Amygdala (tissue), 56 donors: ENCODE results near the gene ANO10.

Experiments used
- DNase-seq, 56 donors: peaks; one replicate each; lab custom pipeline; 2025; lab: John Stamatoyannopoulos, UW

Gene ANO10

GRCh38 chr3:43334976-43335375, 286.8 kb downstream of the ANO10 start:
- no peak for DNase-seq

GRCh38 chr3:43331381-43331780, 290.4 kb downstream of the ANO10 start:
- DNase-seq = no peak

DNA sequence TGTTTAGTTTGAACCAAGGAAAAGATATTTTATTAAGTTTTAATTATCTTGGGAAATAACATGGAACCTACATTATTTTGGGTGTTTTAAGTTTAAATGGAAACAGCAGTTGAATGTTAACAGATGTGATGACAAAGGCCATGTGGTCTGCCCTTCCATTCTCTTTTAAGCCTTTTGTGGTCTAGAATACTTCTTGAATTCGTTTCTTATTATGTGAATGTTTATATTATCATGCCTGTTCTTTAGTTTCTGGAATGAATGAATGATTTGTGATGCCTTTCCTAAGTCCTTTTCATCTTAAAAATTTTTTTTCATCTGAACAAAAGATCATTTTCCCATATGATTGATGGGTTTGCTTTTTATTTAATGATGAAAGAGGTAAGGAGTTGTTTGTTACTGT, 290.8 kb downstream of the ANO10 start:
- DNase-seq = no peak

DNA sequence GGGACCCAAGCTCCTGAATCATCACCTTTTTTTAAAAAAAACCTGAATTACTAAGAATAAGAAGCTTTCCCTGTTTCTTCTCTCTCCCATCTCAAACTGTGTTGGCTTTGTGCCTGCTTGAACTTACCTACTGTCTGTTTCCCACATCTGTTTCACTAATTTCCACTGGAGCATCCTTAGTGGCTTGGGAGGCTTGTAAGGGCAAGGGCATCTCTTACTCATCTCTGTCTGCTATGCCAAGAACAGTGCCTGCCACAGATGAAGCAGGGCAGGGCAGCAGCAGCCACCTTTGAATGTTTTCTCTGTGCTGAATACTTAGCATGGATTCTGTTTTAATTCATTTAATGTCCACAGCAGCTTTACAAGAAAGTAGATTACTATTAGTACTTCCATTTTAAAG, 293.2 kb downstream of the ANO10 start:
- no peak for DNase-seq

DNA sequence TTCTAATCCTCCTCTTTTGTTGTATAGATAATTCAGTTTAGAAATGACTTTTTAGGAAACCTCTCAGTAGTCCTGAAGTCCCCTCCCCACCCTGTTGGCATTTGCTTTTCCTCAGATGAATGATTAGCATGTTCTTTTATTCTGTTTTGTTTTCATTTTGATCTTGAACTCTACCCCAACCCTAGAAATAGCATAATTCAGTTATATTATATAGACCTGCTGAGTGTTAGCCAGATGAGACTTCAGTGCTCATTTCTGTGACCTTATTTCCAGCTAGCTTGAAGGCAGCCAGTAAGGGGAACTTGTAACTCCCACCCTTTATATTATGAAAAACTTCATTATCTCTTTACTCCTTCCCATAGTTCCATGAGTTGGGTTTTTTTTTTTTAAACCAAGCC, 294.2 kb downstream of the ANO10 start:
- DNase-seq = no peak

- DNase-seq = no peak
Measured at GRCh38 chr3:43326891-43327581, 294.8 kb downstream of the ANO10 start.

GRCh38 chr3:43323541-43323940, 298.3 kb downstream of the ANO10 start:
- no peak for DNase-seq

GRCh38 chr3:43320288-43320687, 301.5 kb downstream of the ANO10 start:
- DNase-seq = no peak

DNA sequence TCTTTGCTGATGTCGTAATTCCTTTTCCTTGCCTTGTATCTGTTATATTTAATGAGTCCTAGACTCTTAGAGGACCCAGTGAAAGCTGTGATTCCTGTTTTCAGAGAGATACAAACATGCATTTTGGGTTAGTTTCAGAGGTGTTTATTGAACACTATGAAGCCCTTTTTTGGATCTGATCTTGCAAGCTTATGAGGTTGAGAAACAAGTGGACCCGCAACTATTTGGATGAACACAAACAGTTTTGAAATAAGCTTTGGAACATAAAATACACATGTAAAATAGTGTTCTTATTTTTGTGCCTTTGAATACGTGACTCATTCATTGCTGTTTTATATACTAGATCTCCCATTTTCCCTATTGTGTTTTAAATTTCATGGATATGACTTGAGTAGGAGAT, 302.0 kb downstream of the ANO10 start:
- DNase-seq = no peak

DNA sequence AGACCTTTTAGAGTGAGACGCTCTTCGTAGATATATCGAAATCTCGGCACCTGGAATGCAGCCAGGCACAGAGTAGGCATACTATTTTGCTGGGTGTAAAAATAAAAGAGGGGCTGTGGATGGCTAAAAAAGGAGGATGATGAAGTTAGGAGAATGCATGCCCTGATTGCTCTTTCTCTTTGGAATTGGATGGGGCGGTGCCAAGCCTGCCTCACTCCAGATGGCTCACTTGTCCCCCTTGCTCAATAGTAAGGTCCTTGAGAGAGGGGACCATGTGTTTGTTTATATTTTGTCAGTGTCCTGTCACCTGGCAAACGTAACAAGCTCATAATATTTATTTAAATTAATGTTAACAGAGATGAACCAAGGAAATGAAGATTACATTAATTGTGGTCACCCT, 302.4 kb downstream of the ANO10 start:
- no peak for DNase-seq

DNA sequence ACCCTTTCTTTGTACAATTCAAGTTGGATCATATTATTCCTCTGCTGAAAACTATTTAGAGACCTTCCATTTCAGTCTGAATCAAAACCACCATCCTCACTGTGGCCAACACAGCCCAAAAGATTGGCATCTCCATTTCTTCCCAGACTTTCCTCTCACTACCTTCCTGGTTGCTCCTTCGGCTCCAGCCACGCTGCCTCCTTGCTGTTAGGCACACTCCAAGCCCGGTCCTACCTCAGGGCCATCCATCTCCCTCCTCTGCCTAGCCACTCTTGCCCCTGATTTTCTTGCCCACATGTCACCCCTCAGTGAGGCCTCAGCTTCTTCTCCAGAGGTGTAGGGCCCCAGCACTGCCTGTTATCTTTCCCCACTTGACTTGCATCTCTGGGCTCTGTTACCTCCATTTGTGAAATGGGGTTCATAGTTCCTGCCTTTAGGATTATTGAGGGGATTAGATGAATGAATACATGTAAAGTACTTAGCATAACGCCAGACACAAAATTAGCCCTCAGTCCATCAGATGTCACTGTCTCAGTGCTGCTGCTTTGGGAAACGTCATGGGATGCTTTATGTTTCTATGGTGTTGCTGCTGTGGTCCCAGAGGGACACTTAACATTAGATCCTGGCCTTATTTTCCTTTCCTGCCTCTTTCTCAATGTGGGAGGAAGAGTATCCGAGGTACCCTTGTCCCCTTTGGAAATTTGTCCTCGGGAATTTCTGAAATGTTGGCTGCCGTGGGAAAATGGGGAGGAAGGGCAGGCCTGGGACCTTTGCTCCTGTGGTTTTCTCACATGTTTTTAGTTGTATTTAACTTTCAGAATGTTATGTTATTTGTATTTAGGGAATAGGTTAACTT, 304.1 kb downstream of the ANO10 start:
- DNase-seq = no peak

GRCh38 chr3:43316783-43317460, 304.9 kb downstream of the ANO10 start:
- no peak for DNase-seq
